Lung microvascular endothelial cell (primary cell): Measurements from ENCODE around the gene MAEL. TPM values are rescaled to one million over a fixed set of nuclear protein-coding genes. Genes with fewer than 3 reads are reported as not detected.

Source experiments
- DNase-seq, 2 donors: peaks; one replicate each; pipeline versions ENCODE4 v3.0.0 to v3.0.0-alpha.2; 2010; ENCODE audit warnings: low read depth in 2 of 2
- total RNA-seq: library from RNA; depleted of rRNA; stranded (reverse); fragments of >200 nt; gene quantifications from 2 replicates; pipeline ENCODE4 v1.2.1, GENCODE V29; 2014

The MAEL gene
- total RNA-seq, 1 donor from 2014 or later: not detected

DNA sequence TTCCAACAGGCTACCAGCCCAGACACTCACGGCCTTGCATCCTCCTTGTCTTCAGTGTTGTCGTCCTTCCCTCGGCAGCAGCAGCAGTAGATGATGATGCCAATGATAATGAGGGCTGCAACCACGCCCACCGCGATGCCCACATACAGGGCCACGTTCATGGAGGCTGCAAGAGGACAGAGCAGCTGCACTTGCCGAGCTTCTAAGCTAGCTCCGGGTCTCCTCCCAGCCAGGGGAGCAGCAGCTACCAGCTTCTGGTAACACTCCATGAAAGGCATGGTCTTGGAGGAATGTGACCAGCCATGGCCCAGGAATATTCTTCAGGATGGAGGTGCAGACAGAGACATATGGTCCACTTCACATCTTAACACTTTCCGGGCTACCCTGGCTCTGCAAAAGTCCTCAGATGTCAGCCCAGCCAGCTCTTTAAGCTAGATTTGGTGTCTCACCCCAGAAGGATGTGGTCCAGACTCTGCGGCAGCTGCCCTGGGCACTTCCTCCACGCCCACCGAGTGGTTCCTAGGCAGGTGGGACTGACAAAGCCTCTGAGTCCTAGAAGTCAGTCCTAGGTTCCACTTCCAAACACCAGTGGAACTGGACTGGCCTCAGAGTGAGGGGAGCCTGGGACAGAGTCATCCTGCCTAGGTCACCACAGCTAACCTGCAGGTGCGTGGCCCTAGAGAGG, 66.0 kb downstream of the MAEL start:
- no peak for DNase-seq

DNA sequence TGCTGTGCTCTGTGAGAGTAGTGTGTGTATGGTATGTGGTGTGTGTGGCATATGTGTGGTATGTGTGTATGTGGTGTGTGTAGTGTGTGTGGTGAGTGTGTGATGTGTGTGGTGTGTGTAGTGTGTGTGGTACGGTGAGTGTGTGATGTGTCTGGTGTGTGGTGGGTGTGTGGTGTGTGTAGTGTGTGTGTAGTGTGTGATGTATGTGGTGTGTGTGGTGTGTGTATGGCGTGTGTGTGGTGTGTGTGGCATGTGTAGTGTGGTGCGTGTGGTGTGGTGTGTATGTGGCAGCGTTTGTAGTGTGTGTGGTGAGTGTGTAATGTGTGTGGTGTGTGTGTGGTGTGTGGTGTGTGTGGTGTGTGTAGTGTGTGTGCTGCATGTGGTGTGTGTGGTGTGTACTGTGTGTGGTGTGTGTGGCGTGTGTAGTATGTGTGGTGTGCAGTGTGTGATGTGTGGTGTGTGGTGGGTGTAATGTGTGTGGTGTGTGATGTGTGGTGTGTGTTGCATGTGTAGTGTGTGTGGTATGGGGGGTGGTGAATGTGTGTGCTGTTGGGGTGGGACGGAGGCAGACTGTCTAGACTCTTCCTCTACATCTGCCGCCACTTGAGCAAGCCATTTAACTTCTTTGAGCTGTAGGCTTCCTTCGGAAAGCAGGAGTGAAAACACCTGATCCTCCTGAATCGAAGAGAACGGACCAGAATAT, 67.6 kb downstream of the MAEL start:
- DNase-seq: no peak

DNA sequence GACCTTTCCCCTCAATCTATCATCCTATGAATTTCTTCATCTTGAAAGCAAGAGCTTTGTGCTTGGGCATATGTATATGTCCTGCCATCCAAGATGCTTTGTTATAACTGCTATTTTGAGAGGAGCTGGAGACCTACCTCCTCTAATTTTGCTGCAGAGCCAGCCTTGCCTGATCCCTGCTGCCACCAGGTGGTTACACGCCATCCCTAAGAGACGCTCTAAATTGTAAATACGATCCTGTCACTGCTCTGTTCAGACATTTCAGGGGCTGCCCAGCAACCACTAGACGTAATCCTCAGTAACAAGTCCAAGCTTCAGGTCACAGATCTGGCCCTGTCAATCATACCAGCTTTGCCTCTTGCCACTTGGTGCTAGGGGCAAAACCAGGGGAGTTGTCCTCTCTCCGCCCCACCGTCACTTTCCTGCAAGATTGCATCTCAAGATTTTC, 68.2 kb downstream of the MAEL start:
- DNase-seq: peak; percentile 16 to 51

DNA sequence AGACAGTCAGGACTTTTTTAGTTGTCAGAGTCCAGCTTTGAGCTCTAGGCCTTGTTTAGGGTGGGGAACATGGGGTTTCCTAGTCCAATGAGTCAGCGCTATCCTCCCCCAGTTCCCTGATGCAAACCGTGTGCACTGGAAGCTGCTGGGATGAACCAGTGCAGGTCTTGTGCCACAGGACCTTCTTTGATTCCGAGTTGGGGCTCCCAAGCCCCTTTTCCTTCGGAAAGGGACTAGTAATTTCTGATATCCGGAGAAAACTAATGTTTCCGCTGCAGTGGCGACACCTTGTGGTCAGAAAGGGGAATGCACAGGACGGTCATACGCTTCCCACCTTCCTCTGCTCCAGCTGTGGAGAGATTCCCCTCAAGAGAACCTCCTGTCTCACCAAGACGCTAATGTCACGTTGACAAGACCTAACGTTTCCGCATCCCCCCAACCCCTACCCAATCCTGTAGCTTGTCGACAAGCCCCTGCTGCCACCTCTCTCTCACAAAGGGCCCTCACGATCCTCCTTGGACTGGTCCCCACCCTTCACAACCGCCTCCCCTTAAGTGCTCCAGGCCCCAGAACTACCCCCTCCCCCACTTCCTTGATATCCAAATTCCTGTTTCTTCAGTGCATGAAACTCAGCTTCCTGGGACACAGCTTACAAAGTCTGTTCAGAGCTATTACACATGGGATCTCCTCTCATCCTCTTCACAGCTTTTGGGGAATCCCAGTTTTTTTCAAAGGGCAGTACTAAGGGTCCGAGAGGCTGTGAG, 70.1 kb downstream of the MAEL start:
- DNase-seq: peak; percentile 51 to 62

DNA sequence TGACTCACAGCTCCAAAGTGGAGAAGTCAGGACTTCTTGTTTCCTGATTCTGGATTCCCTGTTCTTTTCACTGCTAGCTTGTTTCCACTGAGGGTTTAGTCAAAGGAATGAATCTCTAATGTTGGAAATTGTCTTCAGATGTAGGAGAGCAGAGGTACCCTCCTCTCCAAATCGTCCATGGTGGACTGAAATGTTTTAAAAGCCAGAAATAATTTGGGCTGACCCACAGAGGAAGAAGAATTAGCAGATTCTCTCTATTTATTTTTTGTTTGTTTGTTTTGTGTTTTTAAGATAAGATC, 70.7 kb downstream of the MAEL start:
- DNase-seq: no peak

DNA sequence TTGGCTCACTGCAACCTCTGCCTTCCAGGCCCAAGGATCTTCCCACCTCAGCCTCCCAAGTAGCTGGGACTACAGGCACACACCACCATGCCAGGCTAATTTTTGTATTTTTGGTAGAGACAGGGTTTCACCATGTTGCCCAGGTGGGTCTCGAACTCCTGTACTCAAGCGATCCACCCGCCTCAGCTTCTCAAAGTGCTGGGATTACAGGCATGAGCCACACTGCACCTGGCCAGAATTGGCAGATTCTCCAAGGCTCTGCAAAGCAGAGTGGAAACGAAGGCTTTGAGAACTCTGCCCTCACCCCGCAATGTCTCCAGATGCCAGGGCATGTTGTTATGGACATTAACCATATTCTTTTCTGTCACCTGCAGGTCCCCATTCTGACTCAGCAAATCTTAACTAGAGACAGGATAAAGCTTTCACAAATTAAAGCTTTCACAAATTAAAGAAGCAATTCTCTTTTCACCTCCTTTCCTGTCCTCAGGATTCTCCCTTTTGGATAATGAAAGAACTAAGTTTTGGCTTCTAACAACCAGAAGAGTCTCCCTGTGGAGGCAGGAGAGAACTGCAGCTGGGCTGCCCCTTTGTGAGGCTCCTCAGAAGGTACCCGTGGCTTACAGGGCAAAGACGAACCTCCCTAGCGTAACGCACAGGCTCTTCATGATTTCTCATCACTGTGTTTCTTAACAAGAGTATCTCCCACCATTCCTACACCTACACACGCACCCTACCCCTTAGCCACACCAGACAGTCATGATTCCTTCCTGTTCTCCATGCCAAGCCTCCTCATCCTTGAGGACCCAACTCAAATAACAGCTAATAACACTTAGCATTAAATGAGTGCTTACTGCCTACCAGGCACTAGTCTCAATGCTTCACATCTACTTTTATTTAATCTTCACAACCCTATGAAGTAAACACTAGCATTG, 71.3 kb downstream of the MAEL start:
- no peak for DNase-seq

DNA sequence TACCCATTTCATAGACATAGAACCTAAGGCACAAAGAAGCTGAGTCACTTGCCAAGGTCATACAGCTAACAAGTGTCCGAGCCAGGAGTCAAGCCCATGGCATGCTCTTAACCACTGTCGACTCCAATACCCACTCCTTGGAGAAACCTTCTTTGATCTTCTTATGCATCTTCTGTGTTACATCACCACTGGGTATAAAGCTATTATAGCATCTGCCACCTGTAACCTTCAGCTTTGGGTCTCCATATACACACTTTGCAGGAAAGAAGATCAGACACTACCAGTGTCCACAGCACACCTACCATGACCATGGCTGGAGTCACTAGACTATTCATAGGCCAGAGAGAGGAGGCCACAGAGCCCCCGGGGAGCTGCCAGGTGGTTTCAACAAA, 72.0 kb downstream of the MAEL start:
- DNase-seq: no peak

DNA sequence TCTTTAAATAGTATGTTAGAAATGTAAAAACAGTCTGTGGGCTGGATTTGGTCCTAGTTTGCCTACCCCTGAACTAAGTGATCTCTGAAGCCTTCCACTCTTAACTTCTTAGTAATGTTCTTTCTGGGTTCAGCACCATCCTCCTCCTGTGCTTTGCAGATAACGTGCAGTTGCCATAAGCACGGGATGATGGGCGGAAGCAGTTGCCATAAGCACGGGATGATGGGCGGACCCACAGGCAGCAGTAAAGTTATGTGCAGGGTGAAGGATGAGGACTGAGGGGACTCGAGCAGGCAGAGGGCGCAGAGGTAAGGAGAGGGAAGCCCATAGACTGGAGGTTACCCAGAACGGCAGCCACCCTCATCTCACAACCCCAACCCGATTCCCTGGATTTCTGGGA, 75.5 kb downstream of the MAEL start:
- no peak for DNase-seq

DNA sequence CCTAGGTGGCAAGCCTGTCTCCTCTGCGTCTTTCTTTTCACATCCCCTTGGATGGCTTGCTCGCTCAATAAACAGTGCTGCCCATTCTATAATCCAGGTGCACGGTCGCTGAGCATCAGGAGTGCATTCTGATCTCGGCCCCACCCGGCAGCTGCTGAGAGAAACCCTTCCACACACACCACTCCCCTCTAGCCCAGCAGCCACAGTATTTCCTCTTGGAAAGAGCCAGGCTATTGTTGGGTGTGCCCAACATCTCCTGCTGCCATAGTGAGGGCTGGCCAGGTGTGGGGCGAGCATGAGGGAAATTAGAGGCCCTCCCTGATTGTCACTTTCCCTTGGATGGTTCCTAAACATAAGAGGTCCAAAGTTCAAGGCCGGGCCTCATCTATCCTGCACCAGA, 76.4 kb downstream of the MAEL start:
- no peak for DNase-seq

DNA sequence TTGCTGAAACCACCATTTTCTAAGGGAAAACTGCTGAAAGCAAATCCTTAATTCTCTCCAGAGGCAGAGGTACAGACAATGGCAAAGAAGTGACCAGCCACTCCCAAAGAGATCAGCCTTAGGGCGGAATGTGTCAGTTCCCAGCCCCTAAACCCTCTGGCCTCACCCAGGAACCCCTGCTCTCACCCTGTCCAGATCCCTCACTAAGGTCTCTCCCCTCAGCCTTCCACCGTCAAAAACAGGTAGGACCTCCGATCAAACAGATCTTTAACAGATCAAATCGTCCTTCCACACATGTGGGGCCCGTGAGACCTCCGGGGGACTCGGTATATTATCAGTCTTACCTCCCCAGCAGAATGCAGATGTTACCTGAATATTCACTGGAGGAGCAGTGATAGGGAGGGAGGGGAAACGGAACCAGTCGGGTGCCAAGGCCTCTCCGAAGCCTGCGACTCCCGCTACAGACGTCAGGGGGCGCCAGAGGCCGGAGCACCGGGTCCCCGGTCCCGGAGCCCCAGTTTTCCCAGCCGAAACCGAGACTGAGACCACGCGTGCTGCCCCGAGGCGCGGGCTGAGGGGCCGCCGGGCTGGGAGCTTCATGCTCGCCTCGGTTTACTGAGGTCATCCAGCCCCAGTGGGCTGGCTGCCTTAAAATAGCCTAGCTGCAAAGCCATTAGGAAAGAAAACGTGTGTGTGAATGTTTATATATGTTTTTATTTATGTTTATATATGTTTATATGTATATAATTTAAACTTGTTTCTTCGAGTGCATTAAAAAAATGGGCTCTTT, 77.4 kb downstream of the MAEL start:
- peak; percentile 46 to 61 for DNase-seq

DNA sequence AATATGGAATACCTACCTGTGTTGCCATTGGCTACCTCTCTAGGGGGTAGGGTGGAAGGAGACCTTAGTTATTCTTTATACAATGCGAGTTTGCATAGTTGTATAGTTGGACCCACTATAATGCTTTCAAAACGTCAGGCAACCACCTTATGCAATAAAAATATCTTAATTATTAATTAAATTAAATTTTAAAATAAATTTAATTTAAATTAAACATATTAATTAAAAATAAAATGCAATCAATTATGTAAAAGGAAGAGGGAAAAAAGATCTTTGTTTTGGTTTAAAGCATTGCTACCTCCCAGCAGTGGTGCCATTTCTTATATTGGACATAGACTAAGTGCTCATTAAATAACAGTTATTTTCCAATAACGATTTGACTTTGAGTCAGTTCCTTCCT, 78.8 kb downstream of the MAEL start:
- no peak for DNase-seq

DNA sequence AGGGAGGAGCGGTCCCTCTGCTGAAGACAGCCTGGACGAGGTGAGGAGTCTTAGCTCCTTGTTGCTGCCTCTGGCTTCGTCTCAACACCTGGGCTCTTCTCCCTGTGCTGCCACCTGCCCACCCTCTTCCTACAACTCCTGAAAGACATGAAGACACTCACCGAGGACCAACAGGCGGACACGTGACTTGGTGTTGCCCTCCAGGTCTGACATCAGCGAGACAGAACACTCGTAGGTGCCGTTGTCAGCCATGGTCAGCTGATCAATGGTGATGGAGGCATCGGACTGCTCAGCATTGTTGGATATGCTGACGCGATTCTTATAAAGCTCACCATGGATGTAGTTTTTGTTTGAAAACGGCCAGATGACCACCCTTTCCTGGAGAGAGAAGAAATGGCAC, 79.7 kb downstream of the MAEL start:
- DNase-seq: no peak

DNA sequence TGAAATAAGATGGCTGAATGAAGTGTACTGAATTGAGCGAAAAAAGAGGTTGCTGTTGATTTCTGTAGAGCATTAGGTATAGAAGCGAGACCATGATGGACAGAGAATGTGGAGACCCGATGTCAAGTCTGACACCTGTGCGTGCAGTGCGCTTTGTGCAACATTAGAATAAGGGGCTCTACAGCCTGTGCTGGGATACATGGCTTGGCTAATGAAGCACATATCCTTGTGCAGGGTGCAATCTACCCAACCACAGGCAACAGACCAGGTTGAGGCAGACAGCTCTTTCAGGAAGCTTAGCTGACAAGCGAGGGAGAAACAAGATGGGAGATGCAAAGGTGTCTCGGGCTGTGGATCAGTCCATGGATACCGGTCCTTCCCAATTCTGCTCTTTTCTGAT, 82.2 kb downstream of the MAEL start:
- no peak for DNase-seq

Other genes with a start within 250 kb of the MAEL start
- gene POGK, start 149.8 kb upstream of the MAEL start, total RNA-seq: 11.6 and 18.5 TPM in 2 replicates
- 7.2 and 10.9 TPM in 2 replicates for gene TADA1, start 113.0 kb upstream of the MAEL start, total RNA-seq
- gene ILDR2, start 13.7 kb upstream of the MAEL start, total RNA-seq: not detected in 2 replicates
- gene GPA33, start 101.1 kb downstream of the MAEL start, total RNA-seq: not detected in 2 replicates
- gene STYXL2, start 104.8 kb downstream of the MAEL start, total RNA-seq: not detected in 2 replicates
- gene POU2F1, start 231.6 kb downstream of the MAEL start, total RNA-seq: 3.7 and 4.0 TPM in 2 replicates